ENCODE results near the gene EME2. TPM values are rescaled to one million over a fixed set of nuclear protein-coding genes. Genes with fewer than 3 reads are reported as not detected.

EME2 gene
- total RNA-seq, 1 donor from 2014 or later, result 35.9 TPM

DNA sequence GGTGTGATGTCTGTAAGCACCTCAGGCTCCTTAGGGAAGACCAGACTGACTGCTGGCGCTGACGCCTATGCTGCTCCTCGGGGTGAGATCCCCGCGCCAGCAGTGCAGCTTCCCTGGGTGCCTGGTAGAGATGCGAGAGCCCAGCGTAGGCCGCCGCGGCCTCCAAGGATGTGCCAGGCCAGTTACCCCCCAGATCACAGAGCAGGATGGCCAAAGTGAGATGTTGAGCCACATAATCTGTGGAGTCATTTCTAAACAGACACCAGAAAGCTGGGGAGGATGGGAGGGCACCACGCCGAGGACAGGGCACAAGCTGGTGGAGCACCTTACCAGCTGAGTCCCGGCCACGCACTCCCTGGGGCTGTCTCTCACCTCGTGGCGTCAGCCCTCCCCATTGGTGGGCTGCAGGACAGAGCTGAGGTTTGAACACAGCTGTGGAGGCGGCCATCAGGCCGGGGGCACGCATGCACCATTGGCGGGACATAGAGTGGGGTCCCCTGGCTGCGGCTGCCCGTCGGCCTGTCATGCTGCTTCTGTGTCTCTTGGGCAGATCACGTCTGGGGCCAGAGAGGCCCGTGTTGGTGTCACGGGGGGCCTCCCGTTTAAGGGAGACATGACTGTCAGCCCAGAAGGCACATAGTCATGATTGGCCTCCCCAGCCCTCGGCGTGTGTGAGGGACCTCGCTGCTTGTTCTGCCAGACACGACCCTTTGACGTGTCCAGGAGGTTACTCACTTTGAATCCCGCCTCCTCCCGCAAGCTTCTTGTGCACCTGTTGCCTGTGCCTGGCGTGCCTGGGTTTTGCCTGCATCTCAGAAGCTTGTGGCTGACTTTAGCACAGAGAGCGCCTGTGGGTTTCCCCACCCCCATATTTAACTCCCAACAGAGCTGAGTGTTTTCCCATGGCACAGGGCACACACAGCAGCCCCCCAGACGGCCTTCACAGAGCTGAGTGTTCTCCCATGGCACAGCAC lies 44.7 kb upstream of the EME2 start:
- TF ChIP-seq, protein P1, sequence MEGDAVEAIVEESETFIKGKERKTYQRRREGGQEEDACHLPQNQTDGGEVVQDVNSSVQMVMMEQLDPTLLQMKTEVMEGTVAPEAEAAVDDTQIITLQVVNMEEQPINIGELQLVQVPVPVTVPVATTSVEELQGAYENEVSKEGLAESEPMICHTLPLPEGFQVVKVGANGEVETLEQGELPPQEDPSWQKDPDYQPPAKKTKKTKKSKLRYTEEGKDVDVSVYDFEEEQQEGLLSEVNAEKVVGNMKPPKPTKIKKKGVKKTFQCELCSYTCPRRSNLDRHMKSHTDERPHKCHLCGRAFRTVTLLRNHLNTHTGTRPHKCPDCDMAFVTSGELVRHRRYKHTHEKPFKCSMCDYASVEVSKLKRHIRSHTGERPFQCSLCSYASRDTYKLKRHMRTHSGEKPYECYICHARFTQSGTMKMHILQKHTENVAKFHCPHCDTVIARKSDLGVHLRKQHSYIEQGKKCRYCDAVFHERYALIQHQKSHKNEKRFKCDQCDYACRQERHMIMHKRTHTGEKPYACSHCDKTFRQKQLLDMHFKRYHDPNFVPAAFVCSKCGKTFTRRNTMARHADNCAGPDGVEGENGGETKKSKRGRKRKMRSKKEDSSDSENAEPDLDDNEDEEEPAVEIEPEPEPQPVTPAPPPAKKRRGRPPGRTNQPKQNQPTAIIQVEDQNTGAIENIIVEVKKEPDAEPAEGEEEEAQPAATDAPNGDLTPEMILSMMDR (conservative IDR thresholded peaks at IDR 0.05), result no peak
- no peak for DNase-seq (ENCODE audit: extremely low spot score, unreplicated experiment)
- no peaks in the 10 kb centered on the region for H3K27me3 Mint-ChIP-seq
- H3K4me3 Mint-ChIP-seq, result no peak overlapping the region
- H3K4me1 Mint-ChIP-seq (ENCODE audit: unreplicated experiment), result peaks cover 6% of the 10 kb centered on the region
- no peak overlapping the region for H3K27ac Mint-ChIP-seq
- peaks cover 12% of the 10 kb centered on the region for H3K36me3 Mint-ChIP-seq
- H3K9me3 Mint-ChIP-seq, result no peaks in the 10 kb centered on the region

DNA sequence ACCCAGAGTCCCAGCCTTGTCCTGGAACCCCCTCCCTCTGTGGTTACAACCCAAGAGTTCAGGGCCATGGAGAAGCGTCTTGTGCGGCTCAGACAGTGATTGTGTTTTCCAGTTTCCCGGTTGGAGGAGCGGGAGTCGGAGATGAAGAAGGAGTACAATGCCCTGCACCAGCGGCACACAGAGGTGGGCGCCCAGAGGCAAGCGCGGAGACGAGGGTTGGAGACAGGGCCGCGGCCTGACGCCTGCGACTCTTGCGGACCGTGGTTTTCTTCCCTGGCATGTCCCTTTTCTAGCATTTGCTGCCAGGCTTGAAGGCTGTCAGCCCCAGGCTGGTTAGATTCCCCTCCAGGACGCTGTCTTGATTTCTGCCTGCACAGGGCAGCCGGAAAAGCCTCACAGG lies 43.6 kb upstream of the EME2 start:
- Mint-ChIP-seq H3K4me3 (no peak overlapping the region), H3K27me3 (no peaks in the 10 kb centered on the region), H3K36me3 (peaks cover 8% of the 10 kb centered on the region), H3K4me1 (ENCODE audit: unreplicated experiment) (no peaks in the 10 kb centered on the region), H3K27ac (no peak overlapping the region), H3K9me3 (no peaks in the 10 kb centered on the region)
- TF ChIP-seq, protein P1 (conservative IDR thresholded peaks at IDR 0.05), result no peak
- no peak for DNase-seq (ENCODE audit: extremely low spot score, unreplicated experiment)

DNA sequence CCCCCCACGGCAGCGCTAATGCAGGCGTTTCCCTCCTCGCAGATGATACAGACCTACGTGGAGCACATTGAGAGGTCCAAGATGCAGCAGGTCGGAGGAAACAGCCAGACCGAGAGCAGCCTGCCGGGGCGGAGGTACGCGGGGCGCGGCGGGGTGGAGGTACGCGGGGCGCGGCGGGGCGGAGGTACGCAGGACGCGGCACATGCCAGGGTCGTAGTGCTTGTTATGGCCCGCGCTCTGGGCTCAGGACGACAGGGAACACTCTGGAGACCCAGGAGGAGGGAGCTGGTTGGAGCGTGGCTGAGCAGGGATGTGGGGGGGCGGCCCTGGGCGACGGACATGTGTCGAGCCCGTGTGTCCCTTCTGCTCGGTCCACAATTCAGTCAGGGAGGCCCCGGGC lies 43.2 kb upstream of the EME2 start:
- Mint-ChIP-seq H3K4me3 (no peak overlapping the region), H3K27me3 (no peaks in the 10 kb centered on the region), H3K36me3 (peaks cover 8% of the 10 kb centered on the region), H3K27ac (no peak overlapping the region), H3K4me1 (ENCODE audit: unreplicated experiment) (no peaks in the 10 kb centered on the region), H3K9me3 (no peaks in the 10 kb centered on the region)
- TF ChIP-seq, protein P1 (conservative IDR thresholded peaks at IDR 0.05), result no peak
- DNase-seq (ENCODE audit: extremely low spot score, unreplicated experiment), result no peak

DNA sequence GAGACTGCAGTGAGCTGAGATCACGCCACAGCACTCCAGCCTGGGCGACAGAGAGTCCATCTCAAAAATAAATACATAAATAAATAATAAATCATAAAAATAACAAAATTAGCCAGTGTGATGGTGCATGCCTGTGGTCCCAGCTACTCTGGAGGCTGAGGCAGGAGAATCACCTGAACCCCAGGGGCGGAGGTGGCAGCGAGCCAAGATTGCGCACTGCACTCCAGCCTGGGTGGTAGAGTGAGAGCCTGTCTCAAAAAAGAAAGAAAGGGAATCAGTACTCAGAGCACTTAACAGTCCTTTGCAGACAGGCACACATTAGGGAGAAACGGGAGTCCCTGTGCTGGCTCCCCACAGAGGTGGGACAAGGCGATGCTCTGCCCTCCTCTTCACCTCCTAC lies 41.5 kb upstream of the EME2 start:
- TF ChIP-seq, protein P1 (conservative IDR thresholded peaks at IDR 0.05), result no peak
- Mint-ChIP-seq H3K9me3 (no peaks in the 10 kb centered on the region), H3K27ac (no peak overlapping the region), H3K4me3 (no peak overlapping the region), H3K36me3 (peaks cover 8% of the 10 kb centered on the region), H3K27me3 (no peaks in the 10 kb centered on the region), H3K4me1 (ENCODE audit: unreplicated experiment) (no peaks in the 10 kb centered on the region)
- no peak for DNase-seq (ENCODE audit: extremely low spot score, unreplicated experiment)

DNA sequence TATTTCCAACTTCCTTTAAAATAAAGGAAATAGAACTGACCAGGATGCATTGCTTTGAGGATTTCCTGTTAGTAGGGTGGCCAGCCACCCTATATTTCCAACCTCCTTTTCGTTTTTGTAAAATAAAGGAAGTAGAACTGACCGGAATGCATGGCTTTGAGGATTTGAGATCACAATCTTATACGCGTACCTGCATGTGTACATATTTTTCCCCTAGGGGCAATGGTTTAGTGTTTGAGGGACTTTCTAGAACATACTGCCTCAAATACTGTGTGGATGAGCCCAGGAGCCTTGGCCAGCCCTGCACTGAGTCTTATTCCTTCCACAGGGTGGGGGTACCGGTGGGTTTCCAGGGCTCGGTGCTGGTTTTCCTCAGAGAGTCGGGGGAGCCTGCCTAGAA lies 41.0 kb upstream of the EME2 start:
- H3K4me1 Mint-ChIP-seq (ENCODE audit: unreplicated experiment), result no peaks in the 10 kb centered on the region

More for the DNA sequence above, 41.0 kb upstream of the EME2 start:
- Mint-ChIP-seq H3K27me3 (no peaks in the 10 kb centered on the region), H3K9me3 (no peaks in the 10 kb centered on the region), H3K27ac (no peak overlapping the region), H3K36me3 (peaks cover 8% of the 10 kb centered on the region), H3K4me3 (no peak overlapping the region)
- no peak for DNase-seq (ENCODE audit: extremely low spot score, unreplicated experiment)
- TF ChIP-seq, protein P1 (conservative IDR thresholded peaks at IDR 0.05), result no peak

All from type B pancreatic cell (in vitro differentiated cells).